GDM1 (cell line): ENCODE data around the gene ELL2.

ENCODE experiments used
- DNase-seq: peaks from one replicate; lab custom pipeline; 2025; lab: John Stamatoyannopoulos, UW

Gene ELL2

DNA sequence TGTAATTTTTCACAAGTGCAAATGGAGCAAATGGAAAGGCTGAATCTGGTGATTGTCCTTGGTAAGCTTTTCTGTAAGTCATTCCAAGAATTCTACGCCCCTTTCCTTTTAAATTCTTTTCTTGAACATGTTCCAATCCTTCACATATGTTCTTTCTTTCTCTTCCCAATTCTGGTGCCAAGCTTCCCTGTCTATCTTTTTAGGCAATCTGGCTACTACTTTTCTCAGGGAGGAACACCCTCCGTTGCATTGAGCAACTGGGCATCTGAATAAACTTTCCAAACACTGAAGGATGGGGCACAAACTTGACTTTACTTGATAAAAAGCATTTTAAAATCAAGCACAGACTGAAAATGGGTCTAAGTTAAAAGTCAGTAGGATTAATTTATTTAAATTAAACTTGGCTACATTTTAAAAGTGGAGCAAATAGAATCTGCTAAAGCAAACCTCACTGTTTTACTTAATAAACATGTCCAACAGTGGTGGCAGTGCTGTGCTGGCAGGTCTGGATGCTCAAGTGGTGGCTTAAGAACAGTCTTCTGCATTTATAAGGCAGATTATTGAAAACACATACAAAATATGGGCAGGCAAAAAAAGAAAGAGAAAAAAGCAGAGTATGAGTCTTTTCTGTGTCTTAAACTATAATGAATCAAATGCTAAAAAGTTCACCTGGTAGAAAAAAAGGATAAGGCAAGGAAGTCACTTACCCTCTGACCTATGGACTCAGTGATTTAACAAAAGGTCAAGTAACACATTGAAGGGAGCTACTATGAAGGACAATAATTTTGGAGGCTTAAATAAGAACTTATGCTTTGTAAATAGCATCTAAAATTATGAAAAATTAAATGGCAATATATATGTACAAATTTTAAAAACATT is 5.4 kb downstream of the ELL2 start:
- no peak for DNase-seq

DNA sequence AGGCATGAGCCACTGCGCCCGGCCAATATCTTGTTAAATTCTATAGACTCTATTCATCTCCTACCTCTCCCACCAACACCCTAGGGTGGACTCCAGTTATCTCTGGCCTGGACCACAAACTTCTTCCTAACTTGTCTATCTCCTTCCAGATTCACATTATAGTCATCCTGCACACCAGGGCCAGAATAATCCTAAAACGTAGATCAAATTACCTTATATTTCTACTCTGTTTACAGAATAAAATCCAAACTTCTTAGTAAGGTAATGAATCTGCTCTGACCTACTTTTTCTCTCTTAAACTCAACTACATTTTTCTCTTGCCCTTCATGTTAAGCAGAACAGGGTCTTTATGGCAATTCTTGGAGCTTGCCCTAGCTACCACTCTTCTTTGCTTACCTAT is 6.9 kb downstream of the ELL2 start:
- DNase-seq, result no peak

DNA sequence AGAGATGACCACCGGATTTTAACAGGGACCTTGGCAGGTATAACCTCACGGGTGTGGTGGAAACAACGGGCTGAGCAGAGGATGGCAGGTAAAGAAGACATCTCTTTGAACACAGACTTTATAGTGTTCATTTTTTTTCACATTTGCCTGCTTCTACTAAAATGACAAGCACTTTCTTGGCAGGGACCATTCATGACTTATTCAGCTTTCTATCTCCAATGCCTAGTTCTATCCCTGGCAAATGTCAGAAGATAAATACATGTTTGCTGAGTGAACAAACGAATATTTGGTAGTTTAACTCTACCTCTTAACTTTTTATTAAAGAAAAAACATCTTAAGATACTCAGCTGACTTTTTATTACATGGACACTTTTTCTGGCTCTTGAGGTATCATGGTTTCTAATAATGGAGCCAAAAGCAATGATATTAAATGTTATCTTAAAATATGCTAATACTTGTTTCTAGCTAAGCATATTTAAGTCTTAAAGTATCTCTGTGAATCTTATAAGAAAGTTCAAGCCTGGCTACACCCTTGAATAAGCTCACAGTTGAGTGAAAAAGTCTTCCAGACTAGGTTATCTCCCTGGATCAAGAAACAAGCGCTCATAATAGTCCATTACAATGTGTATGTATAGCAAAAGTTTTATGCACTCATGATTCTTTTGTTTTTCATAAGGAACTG is 8.5 kb downstream of the ELL2 start:
- no peak for DNase-seq

DNA sequence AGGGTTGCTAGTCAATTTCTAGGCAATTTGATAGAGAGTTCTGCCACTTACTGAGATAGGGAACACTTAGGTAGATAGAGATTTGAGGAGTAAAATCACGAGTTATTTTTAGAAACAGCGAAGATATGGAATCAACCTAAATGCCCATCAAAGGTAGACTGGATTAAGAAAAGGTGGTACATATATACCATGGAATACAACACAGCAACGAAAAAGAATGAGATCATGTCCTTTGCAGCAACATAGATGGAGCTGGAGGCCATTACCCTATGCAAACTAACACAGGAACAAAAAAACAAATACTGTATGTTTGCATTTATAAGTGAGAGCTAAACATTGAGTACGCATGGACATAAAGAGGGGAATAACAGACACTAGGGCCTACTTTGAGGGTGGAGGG is 9.7 kb downstream of the ELL2 start:
- DNase-seq, result no peak

DNA sequence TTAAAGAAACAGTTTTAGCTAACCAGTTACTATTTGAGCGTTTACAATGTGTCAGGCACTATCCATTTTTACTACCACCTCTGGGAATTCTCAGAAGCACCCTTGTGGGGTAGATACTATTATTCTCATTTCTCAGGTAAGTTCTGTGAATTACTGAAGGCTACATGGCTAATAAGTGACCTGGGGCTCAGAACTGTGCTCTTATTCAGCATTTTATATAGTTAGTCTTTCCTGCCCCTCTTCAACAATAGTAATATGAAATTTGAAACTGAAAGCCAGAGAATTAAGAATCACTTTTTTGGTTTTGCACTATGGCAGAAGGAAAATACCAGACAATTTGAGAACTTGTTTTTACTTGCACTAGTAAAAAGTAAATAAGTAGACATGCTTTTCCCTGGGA is 11.8 kb downstream of the ELL2 start:
- no peak for DNase-seq

DNA sequence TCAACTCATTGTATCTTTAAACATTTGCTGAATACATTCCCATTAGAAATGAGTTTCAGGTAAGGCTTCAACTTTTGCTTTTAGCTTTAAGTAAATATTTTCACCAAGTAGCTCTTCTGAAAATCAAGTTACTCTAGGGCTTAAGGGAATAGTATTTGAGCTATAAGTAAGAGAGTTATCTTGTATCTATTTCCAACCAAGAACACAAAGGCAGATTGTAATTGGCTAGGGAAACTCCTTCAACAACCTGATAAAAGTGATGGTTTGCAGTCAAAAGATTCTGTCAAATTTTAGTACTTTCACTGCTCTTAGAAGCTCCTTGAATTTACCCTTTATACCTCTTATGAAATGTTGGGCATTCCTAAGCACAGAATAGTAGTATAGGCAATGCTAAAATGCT is 13.0 kb downstream of the ELL2 start:
- DNase-seq, result no peak

DNA sequence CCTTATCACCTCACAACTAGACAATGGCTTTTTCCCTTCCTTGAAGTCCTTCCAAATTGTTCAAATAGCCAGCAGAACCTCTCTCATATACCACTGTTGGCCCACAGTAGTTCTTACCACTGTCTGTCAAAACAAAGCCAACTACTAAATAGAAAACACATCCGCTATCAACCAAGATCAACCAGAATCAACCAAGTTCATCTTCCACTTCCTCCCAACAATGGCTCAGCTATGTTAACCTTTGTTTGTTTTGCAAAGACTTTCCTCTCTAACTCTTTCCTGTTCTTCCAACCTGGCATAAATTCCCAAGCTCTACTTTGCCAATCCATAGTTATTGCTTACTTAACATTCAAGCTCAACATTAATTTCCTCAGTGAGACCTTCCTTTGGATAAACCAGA is 15.2 kb downstream of the ELL2 start:
- DNase-seq, result no peak

DNA sequence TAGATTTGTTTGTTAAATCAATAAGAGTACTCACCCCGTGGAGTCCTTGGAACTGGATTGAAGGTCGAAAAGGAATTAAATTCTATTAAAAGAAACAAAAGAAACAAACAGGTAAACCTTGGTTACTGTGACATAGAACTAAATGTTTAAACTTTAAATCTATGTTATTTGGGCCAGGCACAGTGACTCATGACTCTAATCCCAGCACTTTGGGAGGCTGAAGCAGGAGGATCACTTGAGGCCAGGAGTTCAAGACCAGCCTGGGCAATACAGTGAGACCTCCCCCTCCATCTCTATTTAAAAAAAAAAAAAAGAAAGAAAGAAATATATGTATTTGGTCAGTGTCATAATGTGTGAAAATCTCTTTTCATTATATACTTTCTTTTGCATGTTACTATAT is 18.7 kb downstream of the ELL2 start:
- DNase-seq, result no peak

DNA sequence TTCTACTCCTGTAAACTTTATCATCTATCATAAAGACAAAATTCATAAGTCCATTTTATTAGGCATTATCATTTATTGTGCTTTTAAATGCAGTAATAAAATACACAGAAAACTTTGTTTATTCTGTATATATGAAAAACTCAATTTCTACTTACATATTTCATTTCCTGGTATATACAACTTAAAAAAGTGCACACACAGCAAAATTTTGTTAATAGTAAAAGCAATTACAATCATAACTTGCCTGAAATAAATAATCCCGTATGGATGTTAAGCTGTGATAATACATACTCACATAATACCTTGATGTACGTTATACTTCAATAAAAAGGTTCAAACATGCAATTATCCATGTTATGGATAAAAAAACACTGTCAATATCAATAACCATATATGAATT is 19.2 kb downstream of the ELL2 start:
- DNase-seq, result no peak

DNA sequence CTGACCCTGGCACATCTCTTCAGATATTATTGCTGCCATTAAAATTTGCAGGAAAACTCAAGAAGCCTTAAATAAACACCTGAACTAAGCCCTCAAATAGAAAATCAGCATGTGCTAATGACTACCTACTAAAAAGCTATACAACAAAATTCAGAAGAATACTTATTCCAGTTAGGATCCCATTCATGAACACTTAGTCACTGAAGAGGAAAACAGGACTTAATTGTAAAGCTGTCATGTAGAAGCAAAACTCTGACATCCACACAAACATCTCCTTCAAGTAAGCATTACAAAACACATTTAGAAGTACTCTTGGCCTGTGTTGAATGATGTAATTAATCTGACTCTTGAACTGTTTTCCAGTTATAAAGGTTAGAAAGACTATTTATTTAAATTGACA is 19.9 kb downstream of the ELL2 start:
- no peak for DNase-seq

DNA sequence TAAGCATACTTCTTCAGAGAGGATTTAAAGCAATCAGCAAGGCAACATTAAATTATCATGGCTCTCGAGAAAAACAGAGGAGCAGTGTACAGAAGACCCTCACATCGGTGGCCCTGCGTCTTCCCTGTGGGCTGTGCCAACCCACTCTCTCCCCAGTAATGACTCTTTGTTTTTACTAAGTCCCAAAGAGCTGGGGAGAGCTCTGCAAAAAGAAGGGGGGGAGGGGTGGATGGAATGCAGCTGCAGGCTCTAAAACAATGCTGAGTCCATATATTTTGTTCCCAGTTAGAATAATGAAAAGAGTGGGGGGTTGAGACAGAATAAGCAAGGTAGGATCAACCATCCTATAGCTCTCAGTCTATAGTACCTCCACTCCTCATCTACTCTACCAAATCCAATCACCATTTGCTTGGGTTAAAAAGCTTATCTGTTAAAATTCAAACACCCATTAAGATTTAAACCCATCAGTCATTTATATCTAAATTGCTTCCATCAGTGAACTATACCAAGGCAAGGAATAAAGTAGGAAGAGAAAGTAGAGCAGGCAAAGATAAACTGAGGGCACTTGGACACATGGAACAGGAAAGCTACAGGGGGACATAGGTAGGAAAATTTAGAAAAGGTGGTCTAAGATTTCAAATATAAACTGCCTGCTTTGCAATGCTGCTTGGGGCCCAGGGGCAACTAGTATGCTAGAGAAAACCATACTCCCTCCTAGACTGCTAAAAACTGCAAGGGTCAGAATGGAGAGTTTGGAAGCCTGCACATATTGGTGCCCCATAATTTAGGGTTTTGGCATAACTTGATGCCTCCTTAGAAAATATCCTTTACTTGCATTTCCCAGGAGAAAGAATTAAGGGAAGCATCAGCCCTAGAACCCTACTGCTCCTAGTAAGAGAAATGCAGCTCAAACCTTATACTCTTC is 20.6 kb downstream of the ELL2 start:
- DNase-seq, result no peak

DNA sequence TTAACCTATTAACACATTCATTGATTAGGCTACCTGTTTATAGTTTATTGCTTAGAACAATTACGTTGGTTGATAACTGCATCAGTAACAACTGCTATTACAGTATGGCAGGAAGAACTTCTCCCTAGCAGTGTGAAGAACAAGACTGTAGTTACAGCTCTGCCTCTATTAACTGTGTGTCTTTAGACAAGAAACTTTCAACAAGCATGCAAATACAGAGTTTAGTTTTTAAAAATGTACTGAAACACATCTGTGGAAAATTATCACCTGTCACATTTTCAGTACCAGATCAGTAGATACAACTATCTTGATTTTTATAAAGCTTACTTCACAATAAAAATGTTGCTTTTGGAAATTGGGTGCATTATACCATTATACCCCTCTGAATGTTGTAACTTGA is 22.2 kb downstream of the ELL2 start:
- DNase-seq, result no peak

DNA sequence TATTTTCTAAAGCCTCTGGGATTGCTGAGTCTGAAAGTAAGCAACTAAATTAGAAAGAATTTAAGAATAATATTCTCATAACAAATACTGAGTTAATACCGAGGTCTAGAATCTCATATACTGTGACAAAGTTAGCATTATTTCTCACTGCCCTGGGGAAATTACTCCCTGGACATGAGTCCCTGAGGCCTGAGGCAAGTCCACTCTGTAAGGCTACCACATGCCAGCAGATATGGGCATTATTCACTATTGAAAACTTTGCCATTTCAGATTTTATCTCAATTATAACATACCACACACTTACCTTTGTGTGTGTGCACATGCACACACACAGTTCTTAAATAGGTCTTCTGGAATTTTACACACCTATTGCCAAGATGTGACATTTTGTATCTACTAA is 22.9 kb downstream of the ELL2 start:
- DNase-seq, result no peak

DNA sequence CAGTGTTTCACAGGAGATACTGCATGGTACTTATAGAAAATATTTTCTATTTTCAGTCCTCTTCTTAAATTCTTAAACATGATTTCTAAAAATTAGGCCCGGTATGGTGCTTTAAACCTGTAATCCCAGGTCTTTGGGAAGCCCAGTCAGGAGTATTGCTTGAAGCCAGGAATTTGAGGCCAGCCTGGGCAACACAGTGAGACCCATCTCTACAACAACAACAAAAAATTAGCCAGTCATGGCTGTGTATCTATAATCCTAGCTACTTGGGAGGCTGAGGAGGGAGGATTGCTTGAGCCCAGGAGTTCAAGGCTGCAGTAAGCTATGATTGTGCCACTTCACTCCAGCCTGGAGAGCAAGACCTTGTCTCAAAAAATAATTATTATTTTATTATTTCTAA is 23.3 kb downstream of the ELL2 start:
- no peak for DNase-seq

DNA sequence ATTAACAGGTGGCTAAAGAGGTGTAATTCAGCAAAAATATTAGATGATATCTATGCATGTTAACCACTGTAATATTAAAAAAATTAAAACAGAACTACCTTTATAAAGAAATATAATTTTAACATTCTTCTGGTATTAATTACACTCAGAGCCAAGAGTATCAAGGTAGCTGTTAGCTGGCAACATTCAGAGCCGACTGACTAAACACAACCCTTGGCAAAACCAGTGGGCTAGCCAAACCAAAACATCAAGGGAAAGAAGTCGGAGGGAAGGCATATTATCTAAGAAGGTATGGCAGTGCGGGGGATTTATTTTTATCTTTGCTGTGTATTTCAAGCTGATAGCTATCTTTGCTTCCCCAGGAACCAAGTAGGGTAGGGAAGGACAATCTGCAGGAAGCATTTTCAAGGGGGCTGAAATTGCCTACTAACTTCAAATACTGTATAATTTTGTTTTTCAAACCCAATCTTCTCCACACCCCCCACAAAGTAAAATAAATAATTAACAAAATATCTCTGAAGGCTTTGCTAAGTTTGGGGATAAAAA is 24.0 kb downstream of the ELL2 start:
- DNase-seq, result no peak

DNA sequence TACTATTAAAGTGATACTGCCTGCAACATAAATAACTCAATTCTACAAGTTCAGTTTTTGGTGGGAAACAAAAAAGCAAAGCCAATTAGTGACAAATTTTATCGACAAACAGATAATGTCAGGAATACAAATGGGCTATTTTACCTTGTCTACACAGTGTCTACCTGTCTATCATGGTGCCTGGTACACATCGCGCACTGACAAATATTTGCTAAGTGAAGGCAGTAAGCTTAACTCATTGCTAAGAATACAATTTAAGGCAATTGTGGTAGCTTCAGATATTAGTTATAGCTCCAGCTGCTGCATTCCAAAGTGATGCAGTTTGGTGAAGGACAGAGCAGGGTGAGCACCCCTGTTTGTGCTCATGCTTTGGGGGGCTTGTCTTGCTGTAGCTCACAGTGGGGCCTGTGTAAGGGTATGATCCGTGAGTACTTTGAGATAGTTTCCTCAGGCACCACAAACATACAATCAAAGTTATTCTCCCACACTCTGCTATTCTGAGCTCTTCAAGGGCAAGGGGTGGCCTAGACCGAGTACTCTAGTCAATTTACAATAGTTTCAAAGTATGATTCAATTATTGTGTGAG is 24.7 kb downstream of the ELL2 start:
- DNase-seq, result no peak

DNA sequence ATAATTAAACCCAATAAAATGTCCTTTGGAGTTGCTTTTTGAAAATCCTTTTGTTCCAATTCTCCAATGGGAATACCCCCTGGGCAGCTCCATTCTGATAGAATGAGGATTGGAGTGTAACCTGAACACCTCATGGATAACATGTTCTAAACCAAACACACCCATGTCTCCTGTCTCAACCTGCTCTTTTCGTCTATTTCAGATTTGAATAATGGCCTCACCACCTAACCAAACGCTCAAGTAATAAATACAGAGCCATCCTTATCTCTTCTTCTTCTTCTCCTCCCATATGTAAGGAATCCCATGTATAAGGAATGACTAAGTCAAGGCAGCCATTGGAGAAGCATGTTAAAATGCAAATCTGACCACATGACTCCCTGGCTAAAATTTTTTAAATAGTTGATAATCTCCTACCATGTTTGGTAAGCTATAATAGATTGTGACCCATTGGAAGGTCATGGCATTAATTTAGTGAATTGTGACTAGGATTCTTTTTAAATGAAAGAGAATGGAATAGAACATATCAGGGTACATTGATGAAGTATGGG is 26.0 kb downstream of the ELL2 start:
- no peak for DNase-seq

DNA sequence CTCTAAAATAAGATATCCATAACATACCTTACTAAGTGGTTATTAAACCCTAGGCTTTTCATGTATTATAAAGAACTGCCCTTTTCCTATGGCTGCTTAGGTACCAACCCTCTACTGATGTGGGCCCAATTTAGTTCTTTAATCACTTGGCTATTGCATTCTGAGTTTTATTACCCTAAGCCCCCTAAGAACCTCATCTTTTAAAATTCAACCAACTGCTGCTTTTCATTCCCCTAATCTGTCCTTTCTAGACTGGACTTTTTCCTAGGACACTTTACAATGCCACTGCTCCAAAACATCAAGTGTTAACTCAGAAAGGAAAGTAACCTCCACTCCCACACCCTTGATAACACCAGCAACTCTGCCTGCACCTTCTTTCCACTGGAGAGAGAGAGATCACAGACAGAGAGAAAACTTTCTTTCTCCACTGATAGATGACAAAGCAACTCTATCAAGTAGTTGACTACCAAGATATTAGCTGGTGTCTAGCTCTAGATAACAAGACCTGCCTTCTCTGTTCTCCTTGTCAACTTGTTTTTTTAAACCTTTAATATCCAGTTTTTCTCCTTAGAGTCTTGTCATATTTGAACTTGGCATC is 27.3 kb downstream of the ELL2 start:
- no peak for DNase-seq

DNA sequence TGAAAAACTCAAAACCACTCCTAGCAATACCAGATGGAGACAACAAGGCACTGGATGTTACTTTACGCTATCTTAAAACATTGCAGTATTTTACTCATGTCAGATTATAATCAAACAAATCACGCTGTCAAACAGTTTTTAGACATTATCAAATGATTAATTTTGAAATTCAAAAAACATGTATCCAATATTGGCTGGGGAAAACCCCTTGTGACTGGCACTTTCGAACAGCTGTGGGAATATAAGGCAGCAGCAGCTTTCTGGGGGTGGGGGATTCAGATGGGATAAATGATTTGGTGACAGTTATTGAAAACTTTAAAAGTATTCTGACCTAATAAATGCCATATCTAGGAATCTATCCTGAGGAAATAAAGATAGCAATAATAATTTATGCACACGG is 28.7 kb downstream of the ELL2 start:
- DNase-seq, result no peak

DNA sequence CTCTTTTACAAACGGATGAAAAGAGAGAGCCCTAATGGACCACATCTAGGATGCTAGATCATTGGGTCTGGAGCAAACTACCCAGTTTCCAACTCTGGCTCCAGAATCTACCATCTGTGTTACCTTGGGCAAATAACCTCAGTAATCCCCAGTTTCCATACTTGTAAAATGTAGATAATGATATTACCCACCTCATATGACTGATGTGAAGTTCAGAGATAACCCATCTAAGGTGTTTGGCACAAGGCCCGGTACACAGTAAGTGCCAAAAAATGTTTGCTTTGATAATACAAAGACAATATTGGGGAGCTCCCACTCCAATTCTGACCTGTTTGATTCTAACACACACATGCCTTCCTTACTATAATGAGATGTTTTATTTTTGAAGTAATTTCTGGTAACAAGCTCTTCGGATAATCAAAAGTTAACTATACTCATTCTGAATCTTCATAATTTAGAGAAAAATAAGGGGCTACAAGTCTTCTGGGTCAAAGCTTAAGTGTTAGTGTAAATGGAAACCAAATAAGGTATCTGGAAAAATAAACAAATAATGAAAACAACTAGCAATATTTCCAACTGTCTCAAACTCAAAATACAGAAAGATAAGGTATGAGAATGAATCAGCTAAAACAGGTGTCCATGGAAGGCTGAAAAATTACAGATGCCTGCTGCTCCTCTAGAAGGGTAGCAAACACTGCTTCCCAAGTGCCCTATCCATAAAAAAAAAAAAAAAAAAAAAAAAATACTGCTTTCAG is 30.4 kb downstream of the ELL2 start:
- DNase-seq, result no peak
